GM12878 (cell line): ENCODE data around the gene CPA4. TPM values are rescaled to one million over a fixed set of nuclear protein-coding genes. Genes with fewer than 3 reads are reported as not detected.

Experiments
- BMI1 ChIP-seq: fragments of 450-650 bp; IDR thresholded peaks from 2 replicates; pipeline ENCODE4 v1.6.1; 2016; ENCODE audit warnings: mild to moderate bottlenecking, moderate library complexity, borderline replicate concordance
- EED ChIP-seq: sonication (generic); IDR thresholded peaks from 2 replicates; pipeline ENCODE4 v1.6.1; 2016; ENCODE audit warnings: antibody characterized with exemption, low read depth
- EGR1 ChIP-seq, 2 experiments: IDR thresholded peaks; 1 replicate in 1 of 2; 2 replicates in 1 of 2; pipeline ENCODE4 v1.6.1; 2011 to 2012; ENCODE audit warnings: low read depth in 2 of 2, low read length in 2 of 2, borderline replicate concordance in 1 of 2, mild to moderate bottlenecking in 1 of 2, moderate library complexity in 1 of 2
- HDAC6 ChIP-seq: fragments of 200-600 bp; sonication (generic); IDR thresholded peaks from one replicate; pipeline ENCODE4 v1.8.0; 2017; ENCODE audit warnings: antibody characterized with exemption; ENCODE audit not compliant: unreplicated experiment
- NRF1 ChIP-seq: conservative IDR thresholded peaks from 2 replicates; pipeline ENCODE4 v1.6.1; 2011; ENCODE audit warnings: mild to moderate bottlenecking, low read depth, low read length, improper control_type of control experiment
- RFX5 ChIP-seq: IDR thresholded peaks from 2 replicates; pipeline ENCODE4 v1.6.1; 2011; ENCODE audit warnings: low read depth, low read length, improper control_type of control experiment
- ZZZ3 ChIP-seq: IDR thresholded peaks from 2 replicates; pipeline ENCODE4 v1.6.1; 2011; ENCODE audit warnings: low read depth; ENCODE audit not compliant: control insufficient read depth, insufficient read length
- polyA plus RNA-seq, 11 experiments: library from polyadenylated mRNA; depleted of rRNA in 4 of 11; unstranded in 6 of 11; stranded (reverse) in 5 of 11; fragments of >200 nt; fragmentation: Nextera tagmentation in 4 of 11; fragmentation: Illumina TruSeq in 1 of 11; extraction: Ambion mirVana in 4 of 11; extraction: Trizol in 1 of 11; gene quantifications; 1 replicate in 1 of 11; 2 replicates in 10 of 11; pipeline versions ENCODE4 v1.2.1 to v1.2.3, GENCODE V29; 2011 to 2016; ENCODE audit warnings: inconsistent platforms in 2 of 11, missing spikeins in 2 of 11, low read depth in 1 of 11
- total RNA-seq, 4 experiments: library from RNA; depleted of rRNA in 3 of 4; stranded (reverse); fragments of >200 nt in 3 of 4; fragmentation: Illumina TruSeq in 1 of 4; extraction: Trizol in 1 of 4; gene quantifications; 2 replicates each; pipeline versions ENCODE4 v1.2.1 to v1.2.3, GENCODE V29; 2013 to 2021
- TF ChIP-seq, protein P1 (sequence below): fragments of 450-650 bp; IDR thresholded peaks from 2 replicates; pipeline ENCODE4 v1.6.1; 2017; ENCODE audit warnings: antibody characterized with exemption, mild to moderate bottlenecking, moderate library complexity
- TF ChIP-seq, protein P2 (sequence below): IDR thresholded peaks from 2 replicates; pipeline ENCODE4 v1.6.1; 2012; ENCODE audit warnings: low read depth, low read length, improper control_type of control experiment
- TF ChIP-seq, protein P3 (sequence below): fragments of 450-650 bp; formaldehyde crosslinking; IDR thresholded peaks from 2 replicates; pipeline ENCODE4 v1.4.0; 2020; ENCODE audit warnings: mild to moderate bottlenecking, moderate library complexity
- TF ChIP-seq, protein P4 (sequence below): fragments of 450-650 bp; IDR thresholded peaks from 2 replicates; pipeline ENCODE4 v1.6.1; 2017; ENCODE audit warnings: low read depth, mild to moderate bottlenecking, moderate library complexity
- TF ChIP-seq, protein P5 (sequence below): fragments of 450-650 bp; IDR thresholded peaks from 2 replicates; pipeline ENCODE4 v1.6.1; 2018; ENCODE audit warnings: borderline replicate concordance, mild to moderate bottlenecking; ENCODE audit not compliant: partially characterized antibody

CPA4 gene
- total and polyA plus RNA-seq, 10 of the 15 experiments (the other 5 are each of a cell fraction or from before 2014, with no cell fraction given) = 0.05 to 0.35 (median 0.18) TPM; not detected in 1

DNA sequence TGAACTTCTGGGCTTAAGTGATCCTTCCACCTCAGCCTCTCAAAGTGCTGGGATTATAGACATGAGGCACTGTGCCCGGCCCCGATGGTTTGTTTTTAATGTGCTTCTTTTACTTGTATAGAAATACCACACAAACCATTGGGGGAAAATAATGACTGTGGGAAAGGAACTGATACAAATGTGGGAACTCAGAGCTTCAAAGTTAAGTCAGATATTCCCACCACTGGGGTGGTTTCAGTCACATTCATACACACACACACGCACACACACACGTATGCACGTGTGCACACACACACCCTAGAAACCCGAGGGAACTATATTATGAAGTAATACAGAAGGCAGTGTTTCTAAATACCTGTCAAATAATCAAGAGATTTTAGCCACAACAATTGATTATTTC is 17.0 kb downstream of the CPA4 start (continued):
- TF ChIP-seq, protein P1, sequence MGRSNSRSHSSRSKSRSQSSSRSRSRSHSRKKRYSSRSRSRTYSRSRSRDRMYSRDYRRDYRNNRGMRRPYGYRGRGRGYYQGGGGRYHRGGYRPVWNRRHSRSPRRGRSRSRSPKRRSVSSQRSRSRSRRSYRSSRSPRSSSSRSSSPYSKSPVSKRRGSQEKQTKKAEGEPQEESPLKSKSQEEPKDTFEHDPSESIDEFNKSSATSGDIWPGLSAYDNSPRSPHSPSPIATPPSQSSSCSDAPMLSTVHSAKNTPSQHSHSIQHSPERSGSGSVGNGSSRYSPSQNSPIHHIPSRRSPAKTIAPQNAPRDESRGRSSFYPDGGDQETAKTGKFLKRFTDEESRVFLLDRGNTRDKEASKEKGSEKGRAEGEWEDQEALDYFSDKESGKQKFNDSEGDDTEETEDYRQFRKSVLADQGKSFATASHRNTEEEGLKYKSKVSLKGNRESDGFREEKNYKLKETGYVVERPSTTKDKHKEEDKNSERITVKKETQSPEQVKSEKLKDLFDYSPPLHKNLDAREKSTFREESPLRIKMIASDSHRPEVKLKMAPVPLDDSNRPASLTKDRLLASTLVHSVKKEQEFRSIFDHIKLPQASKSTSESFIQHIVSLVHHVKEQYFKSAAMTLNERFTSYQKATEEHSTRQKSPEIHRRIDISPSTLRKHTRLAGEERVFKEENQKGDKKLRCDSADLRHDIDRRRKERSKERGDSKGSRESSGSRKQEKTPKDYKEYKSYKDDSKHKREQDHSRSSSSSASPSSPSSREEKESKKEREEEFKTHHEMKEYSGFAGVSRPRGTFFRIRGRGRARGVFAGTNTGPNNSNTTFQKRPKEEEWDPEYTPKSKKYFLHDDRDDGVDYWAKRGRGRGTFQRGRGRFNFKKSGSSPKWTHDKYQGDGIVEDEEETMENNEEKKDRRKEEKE = no peak
- TF ChIP-seq, protein P2, sequence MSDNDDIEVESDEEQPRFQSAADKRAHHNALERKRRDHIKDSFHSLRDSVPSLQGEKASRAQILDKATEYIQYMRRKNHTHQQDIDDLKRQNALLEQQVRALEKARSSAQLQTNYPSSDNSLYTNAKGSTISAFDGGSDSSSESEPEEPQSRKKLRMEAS = no peak
- TF ChIP-seq BMI1 (no peak), EED (0 out of 2 replicates have a peak, but pooled peaks have one; percentile 21), ZZZ3 (no peak), EGR1 (IDR thresholded peaks at IDR 0.05; ENCODE audit: borderline replicate concordance in 1 of 2, low read depth in 2 of 2, low read length in 2 of 2) (no peak), RFX5 (no peak), NRF1 (no peak), HDAC6 (no peak)
- TF ChIP-seq, protein P3, sequence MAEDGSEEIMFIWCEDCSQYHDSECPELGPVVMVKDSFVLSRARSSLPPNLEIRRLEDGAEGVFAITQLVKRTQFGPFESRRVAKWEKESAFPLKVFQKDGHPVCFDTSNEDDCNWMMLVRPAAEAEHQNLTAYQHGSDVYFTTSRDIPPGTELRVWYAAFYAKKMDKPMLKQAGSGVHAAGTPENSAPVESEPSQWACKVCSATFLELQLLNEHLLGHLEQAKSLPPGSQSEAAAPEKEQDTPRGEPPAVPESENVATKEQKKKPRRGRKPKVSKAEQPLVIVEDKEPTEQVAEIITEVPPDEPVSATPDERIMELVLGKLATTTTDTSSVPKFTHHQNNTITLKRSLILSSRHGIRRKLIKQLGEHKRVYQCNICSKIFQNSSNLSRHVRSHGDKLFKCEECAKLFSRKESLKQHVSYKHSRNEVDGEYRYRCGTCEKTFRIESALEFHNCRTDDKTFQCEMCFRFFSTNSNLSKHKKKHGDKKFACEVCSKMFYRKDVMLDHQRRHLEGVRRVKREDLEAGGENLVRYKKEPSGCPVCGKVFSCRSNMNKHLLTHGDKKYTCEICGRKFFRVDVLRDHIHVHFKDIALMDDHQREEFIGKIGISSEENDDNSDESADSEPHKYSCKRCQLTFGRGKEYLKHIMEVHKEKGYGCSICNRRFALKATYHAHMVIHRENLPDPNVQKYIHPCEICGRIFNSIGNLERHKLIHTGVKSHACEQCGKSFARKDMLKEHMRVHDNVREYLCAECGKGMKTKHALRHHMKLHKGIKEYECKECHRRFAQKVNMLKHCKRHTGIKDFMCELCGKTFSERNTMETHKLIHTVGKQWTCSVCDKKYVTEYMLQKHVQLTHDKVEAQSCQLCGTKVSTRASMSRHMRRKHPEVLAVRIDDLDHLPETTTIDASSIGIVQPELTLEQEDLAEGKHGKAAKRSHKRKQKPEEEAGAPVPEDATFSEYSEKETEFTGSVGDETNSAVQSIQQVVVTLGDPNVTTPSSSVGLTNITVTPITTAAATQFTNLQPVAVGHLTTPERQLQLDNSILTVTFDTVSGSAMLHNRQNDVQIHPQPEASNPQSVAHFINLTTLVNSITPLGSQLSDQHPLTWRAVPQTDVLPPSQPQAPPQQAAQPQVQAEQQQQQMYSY (CRISPR knock-in tag) = no peak
- TF ChIP-seq, protein P4, sequence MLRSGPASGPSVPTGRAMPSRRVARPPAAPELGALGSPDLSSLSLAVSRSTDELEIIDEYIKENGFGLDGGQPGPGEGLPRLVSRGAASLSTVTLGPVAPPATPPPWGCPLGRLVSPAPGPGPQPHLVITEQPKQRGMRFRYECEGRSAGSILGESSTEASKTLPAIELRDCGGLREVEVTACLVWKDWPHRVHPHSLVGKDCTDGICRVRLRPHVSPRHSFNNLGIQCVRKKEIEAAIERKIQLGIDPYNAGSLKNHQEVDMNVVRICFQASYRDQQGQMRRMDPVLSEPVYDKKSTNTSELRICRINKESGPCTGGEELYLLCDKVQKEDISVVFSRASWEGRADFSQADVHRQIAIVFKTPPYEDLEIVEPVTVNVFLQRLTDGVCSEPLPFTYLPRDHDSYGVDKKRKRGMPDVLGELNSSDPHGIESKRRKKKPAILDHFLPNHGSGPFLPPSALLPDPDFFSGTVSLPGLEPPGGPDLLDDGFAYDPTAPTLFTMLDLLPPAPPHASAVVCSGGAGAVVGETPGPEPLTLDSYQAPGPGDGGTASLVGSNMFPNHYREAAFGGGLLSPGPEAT = peak; percentile 36; the same call in 1 of the 2 replicates
- TF ChIP-seq, protein P5, sequence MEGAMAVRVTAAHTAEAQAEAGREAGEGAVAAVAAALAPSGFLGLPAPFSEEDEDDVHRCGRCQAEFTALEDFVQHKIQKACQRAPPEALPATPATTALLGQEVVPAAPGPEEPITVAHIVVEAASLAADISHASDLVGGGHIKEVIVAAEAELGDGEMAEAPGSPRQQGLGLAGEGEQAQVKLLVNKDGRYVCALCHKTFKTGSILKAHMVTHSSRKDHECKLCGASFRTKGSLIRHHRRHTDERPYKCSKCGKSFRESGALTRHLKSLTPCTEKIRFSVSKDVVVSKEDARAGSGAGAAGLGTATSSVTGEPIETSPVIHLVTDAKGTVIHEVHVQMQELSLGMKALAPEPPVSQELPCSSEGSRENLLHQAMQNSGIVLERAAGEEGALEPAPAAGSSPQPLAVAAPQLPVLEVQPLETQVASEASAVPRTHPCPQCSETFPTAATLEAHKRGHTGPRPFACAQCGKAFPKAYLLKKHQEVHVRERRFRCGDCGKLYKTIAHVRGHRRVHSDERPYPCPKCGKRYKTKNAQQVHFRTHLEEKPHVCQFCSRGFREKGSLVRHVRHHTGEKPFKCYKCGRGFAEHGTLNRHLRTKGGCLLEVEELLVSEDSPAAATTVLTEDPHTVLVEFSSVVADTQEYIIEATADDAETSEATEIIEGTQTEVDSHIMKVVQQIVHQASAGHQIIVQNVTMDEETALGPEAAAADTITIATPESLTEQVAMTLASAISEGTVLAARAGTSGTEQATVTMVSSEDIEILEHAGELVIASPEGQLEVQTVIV = no peak
